GM21447 (cell line): ENCODE data around the gene SH2D3C.

Experiments used
- ATAC-seq: cut with Tn5 transposase; IDR thresholded peaks from one replicate; pipeline ENCODE4 v1.9.1; 2021; ENCODE audit not compliant: unreplicated experiment

SH2D3C gene

DNA sequence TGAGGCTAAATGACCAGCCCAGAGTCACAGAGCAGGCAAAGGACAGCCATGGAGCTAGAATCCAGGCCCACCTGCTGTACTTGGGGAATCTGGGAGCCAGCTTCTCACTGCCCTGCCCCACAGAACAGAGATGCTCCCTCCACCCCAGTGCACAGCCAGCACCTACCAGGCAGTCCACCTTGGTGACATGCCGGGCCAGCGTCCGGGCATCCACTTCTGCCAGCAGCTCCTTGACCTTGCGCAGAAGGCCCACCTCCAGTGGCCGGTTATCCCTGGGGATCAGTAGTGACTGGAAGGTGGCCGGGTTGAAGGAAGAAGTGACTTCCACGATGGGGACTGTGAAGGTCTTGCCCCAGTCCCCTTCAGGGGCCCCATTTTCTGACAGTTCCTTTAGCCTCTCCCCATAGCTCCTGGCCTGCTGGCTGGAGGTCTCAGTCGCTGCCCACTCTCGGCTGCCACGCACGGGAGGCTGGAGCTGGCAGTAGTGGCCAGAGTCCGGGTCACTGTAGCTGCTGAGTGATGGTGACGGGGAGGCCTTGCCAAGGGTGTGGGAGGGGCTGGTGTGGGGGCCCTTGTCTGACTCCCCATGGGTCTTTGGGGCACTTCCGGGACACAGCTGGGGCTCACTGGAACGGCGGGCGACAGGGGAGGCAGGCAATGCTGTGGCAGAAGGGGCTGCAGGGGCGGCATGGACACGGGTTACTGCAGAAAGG lies 33.9 kb downstream of the SH2D3C start:
- ATAC-seq = no peak

DNA sequence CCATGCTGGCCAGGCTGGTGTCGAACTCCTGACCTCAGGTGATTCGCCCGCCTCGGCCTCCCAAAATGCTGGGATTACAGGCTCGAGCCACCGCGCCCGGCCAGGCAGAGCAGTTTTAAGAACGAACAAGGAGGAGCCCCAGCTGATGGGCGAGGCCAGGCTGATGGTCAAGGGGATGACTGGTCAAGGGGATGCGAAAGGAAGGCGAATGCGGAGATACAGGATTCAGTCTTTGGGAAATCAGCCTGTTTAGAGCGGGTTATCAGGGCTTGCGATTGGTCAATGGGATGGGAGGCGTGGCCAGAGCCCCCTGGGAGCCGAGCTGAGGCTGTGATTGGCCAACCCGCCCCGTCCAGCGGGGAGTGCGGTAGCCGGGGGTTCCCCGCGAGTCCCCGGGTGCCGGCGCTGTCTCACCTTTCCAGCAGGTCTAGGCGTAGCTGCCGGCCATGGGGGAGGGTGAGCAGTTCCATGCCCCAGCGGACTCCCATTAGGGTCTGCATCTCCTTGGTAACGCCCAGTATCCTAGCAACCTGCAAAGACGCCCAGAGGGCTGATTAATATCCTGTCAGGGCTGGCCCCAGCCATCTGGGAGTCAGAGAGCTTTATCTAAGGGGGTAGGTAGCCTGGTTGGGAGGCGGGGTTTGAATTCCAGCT lies 35.9 kb downstream of the SH2D3C start:
- no peak for ATAC-seq

DNA sequence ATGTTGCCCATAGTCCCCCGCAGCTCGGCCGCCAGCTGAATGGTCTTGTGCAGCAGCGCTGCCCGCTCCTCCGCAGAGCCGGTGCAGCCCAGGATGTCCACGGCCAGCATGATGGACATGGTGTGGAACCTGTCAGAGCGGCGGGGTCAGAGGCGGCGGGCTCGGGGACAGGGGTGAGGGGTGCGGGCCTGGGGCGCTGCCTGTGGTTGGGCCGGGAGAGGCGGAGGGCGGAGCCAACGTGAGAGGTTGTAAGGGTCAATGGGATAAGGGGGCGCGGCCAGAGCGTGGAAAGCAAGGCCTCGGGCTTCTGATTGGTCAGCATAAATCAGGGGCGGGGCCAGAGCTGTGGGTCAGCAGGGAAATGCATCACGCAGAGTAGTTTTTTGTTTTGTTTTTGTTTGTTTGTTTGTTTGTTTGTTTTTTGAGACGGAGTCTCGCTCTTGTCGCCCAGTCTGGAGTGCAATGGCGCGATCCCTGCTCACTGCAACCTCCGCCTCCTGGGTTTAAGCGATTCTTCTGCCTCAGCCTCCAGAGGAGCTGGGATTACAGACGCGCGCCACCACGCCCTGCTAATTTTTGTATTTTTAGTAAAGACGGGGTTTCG lies 36.5 kb downstream of the SH2D3C start:
- ATAC-seq = no peak

DNA sequence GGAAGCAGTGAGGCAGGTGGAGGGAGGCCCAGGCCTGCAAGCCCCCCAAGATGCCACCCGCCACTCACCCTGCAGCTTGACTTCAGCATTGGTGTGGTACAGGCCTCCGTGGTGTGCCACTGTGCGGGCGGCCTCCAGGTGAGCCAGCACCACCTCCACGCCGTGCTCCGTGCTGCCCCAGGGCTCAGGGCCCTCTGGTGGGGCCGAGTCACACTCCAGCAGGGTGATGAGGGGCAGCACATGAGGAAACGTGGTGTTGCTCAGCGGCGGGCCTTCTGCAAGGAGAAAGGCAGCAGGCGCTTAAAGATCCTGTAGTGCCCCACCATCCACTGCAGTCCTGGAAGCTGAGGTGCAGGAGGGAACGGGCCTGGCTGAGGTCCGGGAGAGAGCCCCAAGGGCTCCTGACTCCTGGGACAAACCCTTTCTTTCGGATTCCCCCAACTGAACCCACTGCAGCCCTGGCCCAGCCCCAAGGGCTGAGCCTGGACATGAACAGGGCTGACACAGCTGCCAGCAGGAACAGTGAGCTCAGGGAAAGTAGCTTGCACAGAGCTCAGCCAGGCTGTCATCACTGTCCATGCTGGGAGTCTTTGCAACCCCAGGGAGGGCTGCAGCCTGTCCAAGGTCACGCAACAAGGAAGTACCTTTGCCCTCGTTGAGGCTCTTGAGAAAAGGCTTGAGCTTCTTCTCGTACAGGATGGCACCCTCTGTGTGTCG lies 38.7 kb downstream of the SH2D3C start:
- ATAC-seq = no peak

DNA sequence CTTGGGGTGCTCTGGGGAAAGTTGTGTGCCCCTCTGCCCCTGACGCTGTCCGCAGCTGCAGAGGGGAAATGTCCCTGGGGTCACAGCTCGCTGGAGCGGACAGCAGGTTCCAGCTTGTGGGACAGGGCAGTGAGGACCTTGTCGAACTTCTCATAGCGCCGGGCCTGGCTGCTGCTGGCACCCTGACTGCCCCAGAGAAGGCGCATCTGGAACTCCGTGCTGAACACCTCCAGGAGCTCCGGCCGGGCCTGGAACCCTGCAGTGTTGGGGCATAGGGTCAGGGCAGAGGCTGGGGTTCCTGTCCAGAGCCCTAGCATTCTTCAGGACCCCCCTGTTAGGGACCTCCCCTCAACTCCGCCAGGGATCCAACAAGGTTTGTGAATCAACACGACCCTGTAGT lies 39.8 kb downstream of the SH2D3C start:
- no peak for ATAC-seq

DNA sequence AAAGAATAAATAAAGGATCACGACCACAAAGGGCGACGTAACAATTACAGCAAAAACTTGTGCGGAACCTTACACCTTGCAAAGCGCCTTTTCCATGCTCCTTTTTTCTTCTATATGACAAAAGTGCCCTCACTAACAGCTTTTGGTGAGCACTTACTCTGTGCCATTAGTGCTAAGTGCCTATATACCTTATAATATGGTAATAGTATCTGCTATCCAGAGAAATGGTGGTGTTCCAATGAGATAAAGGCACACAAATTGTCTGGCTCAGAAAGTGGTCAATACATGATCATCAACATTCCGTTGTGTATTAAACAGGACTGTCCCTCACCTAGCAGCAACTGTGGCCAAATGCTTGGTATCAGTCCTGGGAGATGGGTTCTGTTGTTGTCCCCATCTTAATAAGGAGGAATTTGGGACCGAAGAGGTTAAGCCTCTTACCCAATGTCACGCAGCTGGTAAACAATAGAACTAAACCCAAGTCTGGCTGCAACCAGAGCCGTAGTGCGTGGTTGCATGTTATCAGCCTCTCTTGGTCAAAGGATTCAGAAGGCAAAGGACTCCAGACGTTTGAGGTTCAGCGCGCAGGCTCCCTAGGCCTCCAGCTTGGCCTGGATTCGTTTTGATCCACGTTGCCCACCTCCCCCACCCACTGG lies 42.8 kb downstream of the SH2D3C start:
- ATAC-seq = peak; percentile 10

DNA sequence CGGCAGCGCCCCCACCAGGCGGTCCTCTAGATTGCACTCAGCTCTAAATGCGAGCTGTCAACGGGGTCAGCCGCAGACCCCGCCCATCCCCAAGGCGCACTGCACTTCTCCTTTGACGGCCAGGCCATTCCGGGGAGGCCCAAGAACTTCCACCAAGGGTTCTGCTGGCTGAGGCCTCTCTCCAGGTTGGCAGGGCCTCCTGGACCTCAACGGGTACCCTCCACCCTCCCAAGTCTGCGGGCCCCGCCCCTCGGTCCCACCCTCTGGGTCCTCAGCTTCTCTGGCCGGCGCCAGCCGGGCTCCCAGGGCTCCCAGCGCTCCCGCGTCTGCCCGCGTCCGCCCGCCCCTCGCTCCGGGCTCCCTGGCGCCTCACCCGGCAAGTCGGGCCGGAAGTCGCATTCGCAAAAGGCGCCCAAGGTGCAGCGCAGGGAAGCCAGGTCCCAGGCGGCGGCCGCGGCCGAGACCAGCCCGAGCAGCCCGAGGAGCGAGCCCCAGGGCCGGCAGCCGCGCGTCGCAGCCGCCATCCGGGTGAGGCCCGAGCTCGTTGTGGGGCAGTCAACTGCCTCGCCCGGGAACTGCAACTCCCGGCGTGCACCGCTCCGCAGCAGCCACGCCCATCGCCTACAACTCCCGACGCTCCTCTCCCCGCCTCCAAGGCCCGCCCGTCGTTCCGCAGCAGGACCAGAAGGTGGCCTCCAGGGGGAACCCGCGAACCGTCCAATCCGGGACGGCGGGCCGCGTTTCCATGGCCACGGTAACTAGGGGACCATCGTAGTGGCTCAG lies 43.5 kb downstream of the SH2D3C start, which contains the start of gene TOR2A:
TOR2A (minus strand) TSS at position 548 of the 783 bp plus-strand sequence; CDS start at position 524, 24 bp downstream.
- peak; percentile 84 for ATAC-seq

DNA sequence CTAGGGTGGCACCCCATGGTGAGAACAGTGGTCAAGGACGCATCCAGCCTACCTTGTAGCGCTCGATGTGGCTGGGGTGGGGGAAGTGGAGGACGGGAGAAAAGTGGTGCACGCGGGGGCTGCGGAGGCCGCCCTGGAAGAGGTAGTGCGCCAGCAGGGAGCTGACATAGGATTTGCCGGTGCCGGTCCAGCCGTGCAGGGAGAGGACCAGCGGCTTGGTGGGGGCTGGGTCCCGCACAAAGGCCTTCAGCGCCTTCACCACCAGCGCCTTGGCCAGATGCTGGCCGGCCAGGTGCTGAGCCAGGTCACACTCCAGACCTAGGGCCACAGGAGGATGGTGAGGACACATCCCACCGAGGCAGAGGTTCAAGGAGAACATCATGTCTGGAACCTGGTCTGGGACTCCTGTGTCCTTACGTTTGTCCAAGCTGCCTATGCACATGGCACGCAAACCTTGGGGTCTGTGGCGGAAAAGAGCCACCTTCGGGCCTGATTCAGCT lies 44.2 kb downstream of the SH2D3C start:
- ATAC-seq = no peak

DNA sequence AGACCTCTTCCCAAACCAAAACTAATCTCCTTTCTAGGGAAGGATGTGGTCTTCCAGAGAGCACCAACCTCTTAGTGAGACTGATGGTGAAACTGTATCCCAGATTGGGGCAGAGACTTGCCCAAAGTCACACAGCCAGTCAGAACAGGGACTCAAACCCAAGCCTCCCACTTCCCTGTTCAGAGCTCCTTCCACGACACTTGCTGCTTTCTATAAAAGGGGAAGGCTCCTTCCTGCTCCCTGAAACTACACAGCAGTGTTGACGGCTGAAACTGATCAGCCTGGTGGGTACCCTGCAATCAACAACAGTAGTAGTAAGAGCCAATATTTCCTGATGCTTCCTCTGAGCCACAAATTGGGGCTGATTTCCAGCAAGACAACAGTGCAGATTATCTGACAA lies 44.9 kb downstream of the SH2D3C start:
- no peak for ATAC-seq

DNA sequence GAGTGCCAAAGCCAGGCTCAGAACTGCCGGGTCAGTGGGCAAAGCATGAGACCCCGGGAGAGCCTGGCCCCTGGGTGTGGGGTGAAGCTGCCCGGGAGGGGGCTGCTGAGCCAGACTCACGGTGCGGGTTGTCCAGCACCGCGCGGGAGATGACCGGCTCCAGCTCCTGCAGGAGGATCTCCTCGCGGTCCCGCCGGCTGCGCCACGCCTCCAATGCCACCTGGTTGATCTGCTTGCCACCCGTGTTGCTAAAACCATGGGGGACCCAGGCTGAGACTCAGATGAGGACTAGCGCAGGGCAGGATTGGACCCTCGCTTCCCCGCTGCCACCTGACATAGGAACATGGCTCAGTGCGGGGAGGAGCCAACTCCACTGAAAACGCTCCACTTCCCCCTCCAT lies 46.0 kb downstream of the SH2D3C start:
- no peak for ATAC-seq

DNA sequence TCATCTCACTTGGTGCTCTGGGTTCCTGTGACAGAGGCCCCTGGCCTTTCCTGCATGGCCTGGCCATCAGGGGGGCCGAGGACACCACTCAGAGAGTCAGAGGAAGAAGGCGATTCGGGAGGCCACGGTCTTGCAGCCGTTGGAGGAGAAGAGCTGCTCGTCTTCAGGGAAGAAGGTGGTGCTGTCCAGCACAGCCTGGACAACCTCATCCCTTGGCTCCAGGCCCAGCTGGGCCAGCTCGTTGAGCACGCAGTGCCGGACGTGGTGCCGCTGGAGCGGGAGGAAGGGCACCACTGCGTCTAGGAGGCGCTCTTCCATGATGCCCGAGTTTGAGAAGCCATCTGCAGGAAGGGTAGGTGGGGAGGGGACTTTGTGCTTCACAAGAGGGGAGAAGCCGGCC lies 46.5 kb downstream of the SH2D3C start:
- no peak for ATAC-seq

DNA sequence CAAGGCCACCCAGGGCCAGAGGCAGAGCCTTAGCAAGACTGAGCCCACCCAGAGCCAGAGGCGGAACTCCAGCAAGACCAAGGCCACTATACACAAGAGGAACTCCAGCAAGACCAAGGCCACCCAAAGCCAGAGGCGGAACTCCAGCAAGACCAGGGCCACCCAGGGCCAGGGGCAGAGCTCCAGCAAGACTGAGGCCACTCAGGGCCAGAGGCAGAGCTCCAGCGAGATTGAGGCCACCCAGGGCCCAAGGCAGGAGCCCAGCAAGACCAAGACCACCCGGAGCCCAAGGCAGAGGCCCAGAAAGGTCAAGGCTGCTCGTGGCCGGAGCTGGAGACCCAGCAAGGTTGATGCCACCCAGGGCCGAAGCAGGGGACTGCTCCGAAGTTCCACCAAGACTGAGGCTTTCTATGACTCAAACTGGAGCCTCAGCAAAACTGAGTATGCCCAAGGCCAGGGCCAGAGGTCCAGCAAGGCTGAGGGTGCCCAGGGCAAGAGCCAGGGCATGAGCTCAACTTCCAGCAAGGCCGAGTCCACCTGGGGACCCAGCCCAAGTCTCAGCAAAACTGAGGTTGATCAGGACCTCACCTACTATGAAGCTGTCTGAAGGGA lies 47.6 kb downstream of the SH2D3C start:
- ATAC-seq = no peak

DNA sequence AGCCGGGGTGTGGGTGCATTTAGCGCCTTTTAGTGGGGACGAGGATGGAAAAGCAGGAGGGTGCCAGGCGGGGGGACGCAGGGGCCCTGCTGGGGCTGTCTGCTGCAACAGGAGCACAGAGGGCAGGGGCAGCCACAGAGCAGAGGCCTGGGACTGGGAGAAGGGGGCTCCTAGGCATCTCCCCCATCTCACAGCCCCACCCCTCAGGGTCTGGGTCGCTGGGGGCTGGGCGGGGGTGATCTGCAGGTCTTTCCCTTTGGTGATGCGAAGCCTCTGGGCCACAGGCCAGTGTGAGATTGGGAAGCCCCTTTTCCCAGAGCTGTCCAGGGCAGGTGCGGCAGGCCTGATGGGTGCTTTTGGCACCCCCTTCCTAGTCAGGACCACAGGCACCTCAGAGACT lies 48.2 kb downstream of the SH2D3C start:
- no peak for ATAC-seq

DNA sequence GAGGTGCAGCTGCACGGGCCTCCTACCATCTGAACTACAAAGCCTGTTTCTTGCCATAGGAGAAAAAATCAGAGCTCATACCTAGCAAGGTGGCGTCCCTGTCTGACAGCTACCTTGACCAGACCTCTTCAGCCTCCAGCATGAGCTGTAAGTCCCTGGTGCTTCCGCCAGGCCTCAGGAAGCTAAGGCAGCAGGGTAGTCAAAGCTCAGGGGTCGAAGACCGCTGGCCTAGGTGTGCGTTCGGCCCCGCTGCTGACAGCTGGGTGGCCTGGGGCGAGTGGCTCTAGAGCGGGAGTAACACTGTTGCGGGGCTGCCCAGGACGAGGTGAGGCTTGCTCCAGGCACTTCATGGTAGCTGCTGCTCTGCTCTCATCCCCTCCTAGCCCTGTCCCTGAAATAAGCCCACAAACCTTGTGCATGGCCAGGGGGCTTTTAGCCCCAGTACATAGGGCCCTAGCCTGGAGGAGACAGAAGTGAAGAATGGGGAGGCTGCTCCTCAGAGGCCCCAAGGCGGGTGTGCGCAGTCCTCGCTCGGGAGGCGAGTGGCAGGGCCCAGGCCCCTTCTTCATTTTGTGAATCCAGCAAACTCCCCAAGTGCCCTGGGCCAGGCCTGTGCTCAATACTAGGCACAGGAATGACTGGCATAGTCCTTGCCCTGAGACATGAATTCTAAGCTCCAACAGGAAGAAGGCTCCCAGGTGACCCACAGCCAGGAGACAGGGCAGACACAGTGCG lies 48.8 kb downstream of the SH2D3C start:
- no peak for ATAC-seq

DNA sequence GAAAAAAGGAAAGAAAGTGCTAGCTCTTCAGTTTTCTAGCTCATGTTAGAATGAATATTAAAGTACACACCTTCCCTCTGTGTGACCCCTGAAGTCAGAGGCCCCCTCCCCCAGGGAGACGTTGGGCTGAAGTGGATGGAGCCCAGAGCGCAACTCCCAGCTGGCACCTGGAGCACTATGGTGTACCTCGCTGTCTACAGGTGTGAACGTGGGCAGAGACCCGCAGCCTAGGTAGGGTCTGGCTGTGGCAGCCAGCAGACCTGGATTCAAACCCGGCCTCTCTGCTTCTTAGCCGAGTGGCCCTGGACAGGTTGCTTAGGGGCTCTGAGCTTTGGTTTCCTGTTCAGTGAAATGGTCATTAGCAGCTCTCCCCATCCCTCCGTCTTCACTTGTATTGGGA lies 49.7 kb downstream of the SH2D3C start:
- ATAC-seq = no peak

DNA sequence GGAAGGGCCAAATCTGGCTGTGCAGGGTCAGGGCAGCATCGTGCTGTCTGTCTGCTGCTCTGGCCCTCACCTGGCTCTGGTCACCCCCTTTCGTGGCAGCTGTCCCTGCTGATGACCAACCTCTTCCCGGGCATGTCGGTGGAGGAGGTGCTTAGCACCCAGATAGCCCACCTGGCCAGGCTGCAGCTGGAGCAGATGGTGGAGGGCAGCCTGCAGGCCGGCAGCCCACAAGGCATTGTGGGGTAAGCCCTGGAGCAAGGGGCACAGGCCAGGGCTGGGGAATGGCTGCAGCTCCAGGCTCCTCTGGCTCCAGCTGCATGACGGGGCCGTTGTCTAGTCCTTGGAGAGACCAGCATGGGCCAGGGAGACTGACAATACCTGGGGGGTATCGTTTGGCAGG lies 51.6 kb downstream of the SH2D3C start:
- no peak for ATAC-seq

DNA sequence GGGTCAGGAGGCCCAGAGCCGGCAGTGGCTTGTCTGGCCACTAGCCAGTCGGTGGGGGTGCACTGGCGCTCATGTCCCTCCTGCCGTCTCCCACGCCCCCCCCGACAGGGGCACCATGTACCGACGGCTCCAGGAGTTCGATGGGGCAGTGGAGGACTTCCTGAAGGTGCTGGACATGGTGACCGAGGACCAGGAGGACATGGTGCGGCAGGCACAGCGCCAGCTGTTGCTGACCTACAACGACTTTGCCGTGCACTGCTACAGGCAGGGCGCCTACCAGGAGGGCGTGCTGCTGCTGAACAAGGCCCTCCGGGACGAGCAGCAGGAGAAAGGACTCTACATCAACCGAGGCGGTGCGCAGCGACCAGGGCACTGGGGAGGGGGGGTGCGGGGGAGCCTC lies 54.5 kb downstream of the SH2D3C start:
- no peak for ATAC-seq

DNA sequence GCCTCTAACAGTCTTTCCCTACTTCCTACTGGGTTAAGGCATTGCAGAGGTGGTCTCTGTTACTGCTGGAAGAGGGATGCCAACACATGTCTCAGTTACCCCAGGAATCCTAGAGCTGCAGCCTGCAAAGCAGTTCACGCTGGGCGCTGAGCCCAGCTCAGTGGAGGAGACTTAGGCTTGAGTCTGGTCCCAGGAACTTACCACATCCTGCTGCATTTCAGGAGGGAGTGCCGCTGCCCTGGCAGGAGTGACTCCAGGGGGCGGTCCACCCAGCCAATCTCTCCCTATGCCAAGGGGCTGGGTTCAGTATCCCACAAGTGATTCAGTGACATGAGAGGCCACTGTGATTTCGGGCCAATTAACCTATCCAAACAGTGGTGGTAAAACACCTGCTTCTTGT lies 55.0 kb downstream of the SH2D3C start:
- ATAC-seq = no peak

DNA sequence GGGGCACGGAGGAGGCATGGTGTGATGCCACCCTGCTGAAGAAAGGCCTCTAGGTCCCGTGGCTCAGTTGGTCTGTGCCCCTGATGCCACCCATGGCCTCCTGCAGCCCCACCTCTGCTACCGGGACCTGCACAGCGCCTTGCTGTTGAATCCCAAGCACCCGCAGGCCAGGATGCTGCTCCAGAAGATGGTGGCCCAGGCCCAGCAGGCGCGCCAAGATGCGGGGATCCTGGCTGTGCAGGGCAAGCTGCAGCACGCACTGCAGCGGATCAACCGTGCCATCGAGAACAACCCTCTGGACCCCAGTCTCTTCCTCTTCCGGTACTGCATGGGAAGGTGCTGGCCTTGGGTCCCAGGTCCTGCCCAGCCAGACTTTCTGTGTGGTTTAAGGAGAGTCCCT lies 55.5 kb downstream of the SH2D3C start:
- no peak for ATAC-seq
